ENCODE measurements around the gene FAM3C.

DNA sequence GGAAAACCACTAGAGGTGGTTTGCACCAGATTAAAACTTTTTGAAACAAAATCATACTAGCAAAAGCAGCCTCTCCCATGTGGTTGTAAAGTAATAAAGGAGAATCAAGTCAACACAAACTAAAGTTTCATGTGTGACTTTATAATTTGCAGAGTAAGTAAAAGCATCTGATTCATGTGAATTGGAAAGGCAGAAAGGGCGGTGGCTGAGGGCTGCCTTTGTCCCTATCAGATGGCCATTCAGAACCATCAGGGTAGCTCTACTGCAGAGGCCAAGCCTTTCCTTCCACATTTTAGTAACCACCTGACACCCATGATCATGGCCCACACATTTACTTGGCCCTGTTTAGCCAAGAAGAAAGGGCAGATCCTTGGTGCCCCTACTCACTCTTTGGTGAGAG is 51.6 kb downstream of the FAM3C start:
- TF ChIP-seq, protein P1, sequence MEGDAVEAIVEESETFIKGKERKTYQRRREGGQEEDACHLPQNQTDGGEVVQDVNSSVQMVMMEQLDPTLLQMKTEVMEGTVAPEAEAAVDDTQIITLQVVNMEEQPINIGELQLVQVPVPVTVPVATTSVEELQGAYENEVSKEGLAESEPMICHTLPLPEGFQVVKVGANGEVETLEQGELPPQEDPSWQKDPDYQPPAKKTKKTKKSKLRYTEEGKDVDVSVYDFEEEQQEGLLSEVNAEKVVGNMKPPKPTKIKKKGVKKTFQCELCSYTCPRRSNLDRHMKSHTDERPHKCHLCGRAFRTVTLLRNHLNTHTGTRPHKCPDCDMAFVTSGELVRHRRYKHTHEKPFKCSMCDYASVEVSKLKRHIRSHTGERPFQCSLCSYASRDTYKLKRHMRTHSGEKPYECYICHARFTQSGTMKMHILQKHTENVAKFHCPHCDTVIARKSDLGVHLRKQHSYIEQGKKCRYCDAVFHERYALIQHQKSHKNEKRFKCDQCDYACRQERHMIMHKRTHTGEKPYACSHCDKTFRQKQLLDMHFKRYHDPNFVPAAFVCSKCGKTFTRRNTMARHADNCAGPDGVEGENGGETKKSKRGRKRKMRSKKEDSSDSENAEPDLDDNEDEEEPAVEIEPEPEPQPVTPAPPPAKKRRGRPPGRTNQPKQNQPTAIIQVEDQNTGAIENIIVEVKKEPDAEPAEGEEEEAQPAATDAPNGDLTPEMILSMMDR (conservative IDR thresholded peaks at IDR 0.05 in 1 of 2, IDR thresholded peaks at IDR 0.05 in 1 of 2; ENCODE audit: low read depth in 1 of 2, low read length in 2 of 2) = no peak
- TF ChIP-seq EZH2 (IDR thresholded peaks at IDR 0.05; ENCODE audit: low read length, missing control alignments) = no peak
